IMR-90 (cell line): ENCODE data around the gene TEX35. TPM values are rescaled to one million over a fixed set of nuclear protein-coding genes. Genes with fewer than 3 reads are reported as not detected.

ENCODE experiments used
- ATAC-seq: fragments of 200-7000 bp; cut with Tn5 transposase; 2 replicates; pipeline ENCODE4 v1.9.1; 2020; ENCODE audit warnings: low read depth, mild to moderate bottlenecking, moderate library complexity
- BruUV-seq: library from RNA; stranded (reverse); fragments of 400-500 nt; replicated peaks from 2 replicates; lab custom pipeline; 2021; lab: Mats Ljungman, UMichigan
- CTCF ChIA-PET: fragments of 300-600 bp; formaldehyde crosslinking; extraction: SDS; loops from one replicate; lab custom pipeline; 2021; ENCODE audit warnings: antibody characterized with exemption; lab: Yijun Ruan, JAX
- POLR2A ChIA-PET: fragments of 300-600 bp; sonication (Branson Sonifier 250); formaldehyde crosslinking; loops from one replicate; lab custom pipeline; 2022; ENCODE audit warnings: antibody characterized with exemption; ENCODE audit not compliant: unreplicated experiment; lab: Charles Lee
- DNase-seq: peaks from one replicate; pipeline ENCODE4 v3.0.0; 2013
- H2AFZ ChIP-seq: replicated peaks from 2 replicates; pipeline ENCODE3; 2013; ENCODE audit warnings: low read length, mild to moderate bottlenecking; ENCODE audit not compliant: poor library complexity
- H2AK5ac ChIP-seq: 2 replicates; pipeline ENCODE4 v1.6.1; 2013; ENCODE audit warnings: low read depth, low read length, inconsistent platforms
- H2AK9ac ChIP-seq: replicated peaks from 2 replicates; pipeline ENCODE3; 2013; ENCODE audit warnings: mild to moderate bottlenecking, low read depth, low read length, moderate library complexity; ENCODE audit not compliant: poor library complexity
- H2BK120ac ChIP-seq: 2 replicates; pipeline ENCODE4 v1.6.1; 2013; ENCODE audit warnings: low read depth, low read length, inconsistent platforms
- H2BK15ac ChIP-seq: 3 replicates; pipeline ENCODE4 v1.6.1; 2013; ENCODE audit warnings: low read depth, low read length, inconsistent platforms
- H2BK20ac ChIP-seq: 2 replicates; pipeline ENCODE4 v1.6.1; 2013; ENCODE audit warnings: low read depth, mild to moderate bottlenecking, inconsistent platforms, low read length, moderate library complexity
- H2BK5ac ChIP-seq: 2 replicates; pipeline ENCODE4 v1.6.1; 2013; ENCODE audit warnings: mild to moderate bottlenecking, low read depth, low read length, inconsistent platforms; ENCODE audit not compliant: poor library complexity, severe bottlenecking
- H3K14ac ChIP-seq: replicated peaks from 2 replicates; pipeline ENCODE4 v1.6.1; 2013; ENCODE audit warnings: low read depth, low read length, inconsistent platforms
- H3K18ac ChIP-seq: 2 replicates; pipeline ENCODE4 v1.6.1; 2013; ENCODE audit warnings: low read depth, low read length, control low read depth
- H3K23ac ChIP-seq: 2 replicates; pipeline ENCODE4 v1.6.1; 2013; ENCODE audit warnings: low read depth, low read length, inconsistent platforms
- H3K27ac ChIP-seq: 2 replicates; pipeline ENCODE4 v1.5.1; 2013; ENCODE audit warnings: mild to moderate bottlenecking, control low read depth, low read length; ENCODE audit not compliant: insufficient read depth
- H3K27me3 ChIP-seq: 2 replicates; pipeline ENCODE4 v1.6.1; 2013; ENCODE audit warnings: low read length; ENCODE audit not compliant: control insufficient read depth, insufficient read depth
- H3K36me3 ChIP-seq: 2 replicates; pipeline ENCODE4 v1.6.1; 2013; ENCODE audit warnings: low read length, mixed read lengths; ENCODE audit not compliant: control insufficient read depth, insufficient read depth
- H3K4ac ChIP-seq: 2 replicates; pipeline ENCODE4 v1.6.1; 2013; ENCODE audit warnings: low read depth, low read length, inconsistent platforms
- H3K4me1 ChIP-seq: 2 replicates; pipeline ENCODE4 v1.6.1; 2013; ENCODE audit warnings: low read length, mixed read lengths; ENCODE audit not compliant: control insufficient read depth, insufficient read depth
- H3K4me2 ChIP-seq: 2 replicates; pipeline ENCODE4 v1.6.1; 2013; ENCODE audit warnings: low read depth, mild to moderate bottlenecking, control low read depth, low read length, moderate library complexity
- H3K4me3 ChIP-seq: 2 replicates; pipeline ENCODE4 v1.5.1; 2013; ENCODE audit warnings: low read depth, mild to moderate bottlenecking, control low read depth, low read length, moderate library complexity; ENCODE audit not compliant: insufficient read depth
- H3K56ac ChIP-seq: 2 replicates; pipeline ENCODE4 v1.6.1; 2013; ENCODE audit warnings: low read length, inconsistent platforms; ENCODE audit not compliant: insufficient read depth; ENCODE audit errors: extremely low read depth
- H3K79me1 ChIP-seq, 2 experiments: 2 replicates each; pipeline ENCODE4 v1.6.1; 2013; ENCODE audit warnings: low read length in 2 of 2, inconsistent platforms in 1 of 2, low read depth in 1 of 2
- H3K9ac ChIP-seq: 2 replicates; pipeline ENCODE4 v1.6.1; 2013; ENCODE audit warnings: low read depth, low read length, control low read depth
- H3K9me1 ChIP-seq: 2 replicates; pipeline ENCODE4 v1.6.1; 2013; ENCODE audit warnings: low read length, inconsistent platforms; ENCODE audit not compliant: insufficient read depth
- H3K9me3 ChIP-seq: 2 replicates; pipeline ENCODE4 v1.6.1; 2013; ENCODE audit warnings: low read length; ENCODE audit not compliant: control insufficient read depth, insufficient read depth
- H4K20me1 ChIP-seq: 2 replicates; pipeline ENCODE4 v1.6.1; 2013; ENCODE audit warnings: low read length, inconsistent platforms; ENCODE audit not compliant: insufficient read depth
- H4K5ac ChIP-seq: 2 replicates; pipeline ENCODE4 v1.6.1; 2013; ENCODE audit warnings: mild to moderate bottlenecking, low read depth, low read length, control low read depth
- H4K8ac ChIP-seq, 2 experiments: 2 replicates each; pipeline ENCODE4 v1.6.1; 2013; ENCODE audit warnings: low read depth in 2 of 2, low read length in 2 of 2, control low read depth in 1 of 2, inconsistent platforms in 1 of 2
- H4K91ac ChIP-seq: 2 replicates; pipeline ENCODE4 v1.6.1; 2013; ENCODE audit warnings: low read depth, low read length, inconsistent platforms; ENCODE audit not compliant: insufficient read depth
- BHLHE40 ChIP-seq: fragments of 150-350 bp; IDR thresholded peaks from 2 replicates; pipeline ENCODE4 v1.6.1; 2016; ENCODE audit warnings: mild to moderate bottlenecking, low read depth, low read length
- CHD1 ChIP-seq: IDR thresholded peaks from 2 replicates; pipeline ENCODE4 v1.6.1; 2012; ENCODE audit warnings: low read depth, low read length, improper control_type of control experiment
- CTCF ChIP-seq: conservative IDR thresholded peaks from 2 replicates; pipeline ENCODE4 v1.5.1; 2012; ENCODE audit warnings: mild to moderate bottlenecking, low read depth, low read length, improper control_type of control experiment
- ELK1 ChIP-seq: fragments of 150-350 bp; IDR thresholded peaks from 2 replicates; pipeline ENCODE4 v1.6.1; 2016; ENCODE audit warnings: low read depth, mild to moderate bottlenecking, low read length, moderate library complexity, borderline replicate concordance
- MAFK ChIP-seq: IDR thresholded peaks from 2 replicates; pipeline ENCODE4 v1.6.1; 2012; ENCODE audit warnings: low read depth, low read length, improper control_type of control experiment
- MXI1 ChIP-seq: IDR thresholded peaks from 2 replicates; pipeline ENCODE4 v1.6.1; 2012; ENCODE audit warnings: low read depth, mild to moderate bottlenecking, low read length, moderate library complexity, borderline replicate concordance
- NFE2L2 ChIP-seq: fragments of 150-350 bp; IDR thresholded peaks from 2 replicates; pipeline ENCODE4 v1.6.1; 2016; ENCODE audit warnings: low read depth, mild to moderate bottlenecking, low read length
- POLR2A ChIP-seq: IDR thresholded peaks from 2 replicates; pipeline ENCODE4 v1.6.1; 2012; ENCODE audit warnings: mild to moderate bottlenecking, low read depth, low read length
- RAD21 ChIP-seq: IDR thresholded peaks from 2 replicates; pipeline ENCODE4 v1.6.1; 2012; ENCODE audit warnings: low read length, improper control_type of control experiment
- RCOR1 ChIP-seq: IDR thresholded peaks from 2 replicates; pipeline ENCODE4 v1.6.1; 2012; ENCODE audit warnings: mild to moderate bottlenecking, low read length, improper control_type of control experiment; ENCODE audit not compliant: insufficient replicate concordance
- WGBS, 2 experiments: methylation state at CpG; one replicate each; pipeline versions ENCODE4 v1.1.5 to v1.1.7; 2013; ENCODE audit warnings: missing lambda C conversion rate in 2 of 2; ENCODE audit not compliant: insufficient read length in 1 of 2; ENCODE audit errors: extremely low coverage in 2 of 2; 5-methylcytosine and 5-hydroxymethylcytosine counted together
- dilution Hi-C: fragments of 300-500 bp; cut with HindIII; formaldehyde crosslinking; loops from one replicate; pipeline ENCODE4 v1.14.3; 2018; ENCODE audit warnings: low sequenced_read_pairs; ENCODE audit not compliant: unreplicated experiment
- in situ Hi-C: fragments of 300-500 bp; cut with MboI; formaldehyde crosslinking; loops from 3 replicates; pipeline ENCODE4 v1.14.3; 2019; ENCODE audit warnings: low sequenced_read_pairs, inconsistent platforms, mixed read lengths
- intact Hi-C: fragments of 100-400 bp; cut with micrococcal nuclease; formaldehyde crosslinking; loops from 2 replicates; pipeline ENCODE4 v1.10.0; 2022
- polyA plus RNA-seq, 3 experiments: library from polyadenylated mRNA; depleted of rRNA; stranded (reverse); fragments of >200 nt; gene quantifications; 2 replicates each; pipeline ENCODE4 v1.2.3, GENCODE V29; 2012; ENCODE audit warnings: low replicate concordance in 1 of 3
- total RNA-seq: library from RNA; depleted of rRNA; stranded (reverse); fragments of >200 nt; gene quantifications from 2 replicates; pipeline ENCODE4 v1.2.3, GENCODE V29; 2012

Gene TEX35
- total and polyA plus RNA-seq, 2 of the 4 experiments (the other 2 are of a cell fraction): 0.05 TPM; not detected in 1

GRCh38 chr1:178560871-178561376, 48.0 kb downstream of the TEX35 start:
- no peak overlapping the region for H2BK20ac ChIP-seq
- ATAC-seq (no peak), DNase-seq (no peak)
- intact Hi-C loops: no loop called here
- H3K27me3 ChIP-seq: no peaks in the 10 kb centered on the region
- H3K9me3 ChIP-seq: no peaks in the 10 kb centered on the region
- no peak for TF ChIP-seq RCOR1
- no peak for TF ChIP-seq MXI1
- no peak for TF ChIP-seq CHD1
- no peak for TF ChIP-seq BHLHE40
- no peak for TF ChIP-seq POLR2A
- TF ChIP-seq ELK1: no peak
- no peak for TF ChIP-seq CTCF
- TF ChIP-seq MAFK: no peak
- no peak for TF ChIP-seq NFE2L2
- TF ChIP-seq RAD21: no peak
- no TSS peak for BruUV-seq
- no peak overlapping the region for H3K23ac ChIP-seq
- no peaks in the 10 kb centered on the region for H3K9me1 ChIP-seq
- ChIA-PET POLR2A (no interaction called here), CTCF (no interaction called here)
- H3K9ac ChIP-seq: no peak overlapping the region
- no peak overlapping the region for H2AK5ac ChIP-seq
- H3K4me1 ChIP-seq: no peaks in the 10 kb centered on the region
- H4K91ac ChIP-seq: no peak overlapping the region
- no peaks in the 10 kb centered on the region; a peak in 1 of 4 replicates for H3K79me1 ChIP-seq
- no peak overlapping the region for H2BK15ac ChIP-seq
- H3K56ac ChIP-seq: no peak overlapping the region
- H2AFZ ChIP-seq: no peak overlapping the region
- 100% methylated on average over 1 of the region's 8 CpGs; no CpG with 5 or more reads in 1 of the 2 experiments for WGBS, 2 experiments
- H3K36me3 ChIP-seq: no peaks in the 10 kb centered on the region
- H3K18ac ChIP-seq: no peak overlapping the region
- H2AK9ac ChIP-seq: no peak overlapping the region
- dilution Hi-C loops: no loop called here
- H3K27ac ChIP-seq: no peak overlapping the region
- H4K8ac ChIP-seq: no peak overlapping the region
- in situ Hi-C loops: no loop called here
- no peak overlapping the region for H2BK5ac ChIP-seq
- no peak overlapping the region for H4K5ac ChIP-seq
- H3K4me2 ChIP-seq: no peak overlapping the region
- no peak overlapping the region for H3K14ac ChIP-seq
- no peaks in the 10 kb centered on the region for H4K20me1 ChIP-seq
- no peak overlapping the region for H3K4ac ChIP-seq
- no peak overlapping the region for H3K4me3 ChIP-seq
- H2BK120ac ChIP-seq: no peak overlapping the region
